SK-N-SH treated with all-trans-retinoic acid at 6 μM for 48 hours (cell line): ENCODE measurements around the gene TGM3.

Experiments used
- ATAC-seq: fragments of 200-7000 bp; cut with Tn5 transposase; 3 replicates; pipeline ENCODE4 v1.9.1; 2020; ENCODE audit warnings: mild to moderate bottlenecking, moderate library complexity
- BACH2 ChIP-seq: fragments of 250-450 bp; sonication (Bioruptor Pico); IDR thresholded peaks from 2 replicates; pipeline ENCODE4 v1.9.0; 2021; ENCODE audit warnings: mild to moderate bottlenecking, borderline replicate concordance
- CSDC2 ChIP-seq: fragments of 250-450 bp; sonication (Bioruptor Pico); IDR thresholded peaks from 2 replicates; pipeline ENCODE4 v1.5.0; 2020; ENCODE audit warnings: mild to moderate bottlenecking, moderate library complexity
- ESRRG ChIP-seq: fragments of 250-450 bp; sonication (Bioruptor Pico); IDR thresholded peaks from 2 replicates; pipeline ENCODE4 v1.6.1; 2021; ENCODE audit warnings: mild to moderate bottlenecking
- OSR1 ChIP-seq: fragments of 250-450 bp; sonication (Bioruptor Pico); IDR thresholded peaks from 2 replicates; pipeline ENCODE4 v1.8.0; 2022; ENCODE audit warnings: moderate library complexity, mild to moderate bottlenecking, inconsistent platforms
- PPARA ChIP-seq: fragments of 250-450 bp; sonication (Bioruptor Pico); IDR thresholded peaks from 2 replicates; pipeline ENCODE4 v1.5.0; 2020; ENCODE audit warnings: mild to moderate bottlenecking, borderline replicate concordance
- RARB ChIP-seq: fragments of 250-450 bp; sonication (Bioruptor Pico); IDR thresholded peaks from 2 replicates; pipeline ENCODE4 v1.8.0; 2021; ENCODE audit warnings: mild to moderate bottlenecking, moderate library complexity
- TCF4 ChIP-seq: fragments of 250-450 bp; sonication (Bioruptor Pico); IDR thresholded peaks from 2 replicates; pipeline ENCODE4 v1.8.0; 2021; ENCODE audit warnings: mild to moderate bottlenecking, moderate library complexity, borderline replicate concordance
- ZFP3 ChIP-seq: fragments of 250-450 bp; sonication (Bioruptor Pico); IDR thresholded peaks from 2 replicates; pipeline ENCODE4 v1.5.0; 2020; ENCODE audit warnings: mild to moderate bottlenecking, moderate library complexity
- ZFP30 ChIP-seq: fragments of 450-650 bp; formaldehyde crosslinking; IDR thresholded peaks from 2 replicates; pipeline ENCODE4 v1.5.0; 2022; ENCODE audit warnings: mild to moderate bottlenecking, moderate library complexity
- ZNF565 ChIP-seq: fragments of 450-650 bp; formaldehyde crosslinking; conservative IDR thresholded peaks from 2 replicates; pipeline ENCODE4 v1.5.0; 2020; ENCODE audit warnings: low read depth, mild to moderate bottlenecking, moderate library complexity
- ZNF8 ChIP-seq: fragments of 450-650 bp; formaldehyde crosslinking; IDR thresholded peaks from 2 replicates; pipeline ENCODE4 v1.5.0; 2020; ENCODE audit warnings: mild to moderate bottlenecking, moderate library complexity
- TF ChIP-seq, protein P1 (sequence below): fragments of 250-450 bp; sonication (Bioruptor Pico); IDR thresholded peaks from 2 replicates; pipeline ENCODE4 v1.5.1; 2020; ENCODE audit warnings: low read depth, mild to moderate bottlenecking, moderate library complexity
- TF ChIP-seq, protein P2 (sequence below): fragments of 250-450 bp; sonication (Bioruptor Pico); IDR thresholded peaks from 2 replicates; pipeline ENCODE4 v1.8.0; 2021; ENCODE audit warnings: low read depth, mild to moderate bottlenecking, moderate library complexity, borderline replicate concordance
- TF ChIP-seq, protein P3 (sequence below): fragments of 250-450 bp; sonication (Bioruptor Pico); IDR thresholded peaks from 2 replicates; pipeline ENCODE4 v1.8.0; 2020; ENCODE audit warnings: mild to moderate bottlenecking, moderate library complexity, borderline replicate concordance

The TGM3 gene

DNA sequence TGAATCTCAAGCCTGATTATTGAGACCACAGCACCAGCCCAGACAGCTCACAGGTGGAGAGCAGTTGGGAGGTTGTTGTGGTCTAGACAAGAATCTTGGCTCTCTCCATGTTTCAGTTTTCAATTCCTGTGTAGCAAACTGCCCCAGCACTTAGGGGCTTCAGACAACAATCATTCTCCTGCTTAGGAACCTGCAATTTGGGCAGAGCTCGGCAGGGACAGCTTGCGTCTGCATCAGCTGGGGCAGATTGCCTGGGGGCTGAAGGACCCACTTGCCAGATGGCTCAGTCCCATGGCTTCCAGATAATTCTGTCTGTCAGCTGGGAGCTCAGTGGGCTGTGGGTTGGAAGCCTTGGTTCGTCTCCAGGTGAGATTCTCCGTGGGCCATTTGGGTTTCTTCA lies 91.8 kb downstream of the TGM3 start:
- no peak for ATAC-seq
- TF ChIP-seq RARB (CRISPR knock-in tag) (no peak), BACH2 (CRISPR knock-in tag) (no peak), OSR1 (CRISPR knock-in tag) (no peak), ESRRG (CRISPR knock-in tag) (no peak), ZFP3 (no peak), PPARA (CRISPR knock-in tag) (no peak), ZNF565 (no peak), ZFP30 (CRISPR knock-in tag) (no peak), ZNF8 (CRISPR knock-in tag) (no peak), CSDC2 (CRISPR knock-in tag) (no peak), TCF4 (no peak)
- TF ChIP-seq, protein P1, sequence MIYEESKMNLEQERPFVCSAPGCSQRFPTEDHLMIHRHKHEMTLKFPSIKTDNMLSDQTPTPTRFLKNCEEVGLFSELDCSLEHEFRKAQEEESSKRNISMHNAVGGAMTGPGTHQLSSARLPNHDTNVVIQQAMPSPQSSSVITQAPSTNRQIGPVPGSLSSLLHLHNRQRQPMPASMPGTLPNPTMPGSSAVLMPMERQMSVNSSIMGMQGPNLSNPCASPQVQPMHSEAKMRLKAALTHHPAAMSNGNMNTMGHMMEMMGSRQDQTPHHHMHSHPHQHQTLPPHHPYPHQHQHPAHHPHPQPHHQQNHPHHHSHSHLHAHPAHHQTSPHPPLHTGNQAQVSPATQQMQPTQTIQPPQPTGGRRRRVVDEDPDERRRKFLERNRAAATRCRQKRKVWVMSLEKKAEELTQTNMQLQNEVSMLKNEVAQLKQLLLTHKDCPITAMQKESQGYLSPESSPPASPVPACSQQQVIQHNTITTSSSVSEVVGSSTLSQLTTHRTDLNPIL (CRISPR knock-in tag) = no peak
- TF ChIP-seq, protein P2, sequence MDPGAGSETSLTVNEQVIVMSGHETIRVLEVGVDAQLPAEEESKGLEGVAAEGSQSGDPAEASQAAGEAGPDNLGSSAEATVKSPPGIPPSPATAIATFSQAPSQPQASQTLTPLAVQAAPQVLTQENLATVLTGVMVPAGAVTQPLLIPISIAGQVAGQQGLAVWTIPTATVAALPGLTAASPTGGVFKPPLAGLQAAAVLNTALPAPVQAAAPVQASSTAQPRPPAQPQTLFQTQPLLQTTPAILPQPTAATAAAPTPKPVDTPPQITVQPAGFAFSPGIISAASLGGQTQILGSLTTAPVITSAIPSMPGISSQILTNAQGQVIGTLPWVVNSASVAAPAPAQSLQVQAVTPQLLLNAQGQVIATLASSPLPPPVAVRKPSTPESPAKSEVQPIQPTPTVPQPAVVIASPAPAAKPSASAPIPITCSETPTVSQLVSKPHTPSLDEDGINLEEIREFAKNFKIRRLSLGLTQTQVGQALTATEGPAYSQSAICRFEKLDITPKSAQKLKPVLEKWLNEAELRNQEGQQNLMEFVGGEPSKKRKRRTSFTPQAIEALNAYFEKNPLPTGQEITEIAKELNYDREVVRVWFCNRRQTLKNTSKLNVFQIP (CRISPR knock-in tag) = no peak
- TF ChIP-seq, protein P3, sequence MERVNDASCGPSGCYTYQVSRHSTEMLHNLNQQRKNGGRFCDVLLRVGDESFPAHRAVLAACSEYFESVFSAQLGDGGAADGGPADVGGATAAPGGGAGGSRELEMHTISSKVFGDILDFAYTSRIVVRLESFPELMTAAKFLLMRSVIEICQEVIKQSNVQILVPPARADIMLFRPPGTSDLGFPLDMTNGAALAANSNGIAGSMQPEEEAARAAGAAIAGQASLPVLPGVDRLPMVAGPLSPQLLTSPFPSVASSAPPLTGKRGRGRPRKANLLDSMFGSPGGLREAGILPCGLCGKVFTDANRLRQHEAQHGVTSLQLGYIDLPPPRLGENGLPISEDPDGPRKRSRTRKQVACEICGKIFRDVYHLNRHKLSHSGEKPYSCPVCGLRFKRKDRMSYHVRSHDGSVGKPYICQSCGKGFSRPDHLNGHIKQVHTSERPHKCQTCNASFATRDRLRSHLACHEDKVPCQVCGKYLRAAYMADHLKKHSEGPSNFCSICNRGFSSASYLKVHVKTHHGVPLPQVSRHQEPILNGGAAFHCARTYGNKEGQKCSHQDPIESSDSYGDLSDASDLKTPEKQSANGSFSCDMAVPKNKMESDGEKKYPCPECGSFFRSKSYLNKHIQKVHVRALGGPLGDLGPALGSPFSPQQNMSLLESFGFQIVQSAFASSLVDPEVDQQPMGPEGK = no peak
- TF ChIP-seq, all 23 proteins: peak for 0
